ENCODE data around the gene FAT1.

FAT1 gene

DNA sequence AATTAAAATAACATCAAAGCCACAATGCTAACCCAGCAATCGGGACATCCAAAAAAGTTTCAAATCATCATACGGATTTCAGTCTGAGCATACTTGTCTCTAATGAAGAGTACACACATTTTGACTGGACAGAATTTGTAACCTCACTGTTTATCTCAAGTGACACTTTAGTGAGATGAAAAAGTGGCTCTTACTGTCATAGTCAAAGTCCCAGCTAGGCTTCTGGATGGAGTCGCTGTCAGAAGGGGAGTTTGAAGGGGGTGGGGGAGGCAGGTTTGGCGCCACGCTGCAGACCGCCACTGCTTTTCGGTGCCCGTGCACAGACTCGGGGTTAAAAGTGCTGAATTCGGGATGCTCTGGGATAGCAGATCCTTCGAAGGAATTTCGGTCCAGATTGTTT lies 127.3 kb downstream of the FAT1 start:
- H3K9me3 ChIP-seq (ENCODE audit: control insufficient read depth, insufficient read depth, low read length): no peaks in the 10 kb centered on the region
- no peak overlapping the region for H3K9ac ChIP-seq (ENCODE audit: low read depth, low read length)
- H3K4me1 ChIP-seq (ENCODE audit: insufficient read depth, low read length): no peaks in the 10 kb centered on the region
- peaks cover 33% of the 10 kb centered on the region for H3K36me3 ChIP-seq (ENCODE audit: insufficient read depth, low read length)

DNA sequence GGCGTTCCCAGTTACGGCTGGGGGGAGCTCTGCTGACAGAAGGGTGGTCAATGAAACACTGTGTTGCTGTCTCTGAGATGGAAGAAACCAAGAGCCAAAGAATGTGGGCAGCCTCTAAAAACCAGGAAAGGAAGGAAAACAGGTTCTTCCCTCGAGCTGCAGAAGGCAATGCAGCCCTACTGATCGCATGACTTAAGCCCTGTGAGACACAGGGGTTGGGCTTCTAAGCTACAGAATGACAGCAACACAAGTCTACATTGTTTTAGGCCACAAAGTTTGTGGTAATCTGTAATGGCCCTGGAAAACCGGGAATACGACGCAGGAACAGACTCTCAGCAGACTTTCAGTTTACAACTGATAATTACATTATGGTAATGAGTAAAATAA lies 130.1 kb downstream of the FAT1 start:
- Histone ChIP-seq H3K9me3 (ENCODE audit: control insufficient read depth, insufficient read depth, low read length) (no peaks in the 10 kb centered on the region), H3K36me3 (ENCODE audit: insufficient read depth, low read length) (peaks cover 25% of the 10 kb centered on the region)

GRCh38 chr4:186592966-186593586 lies 130.6 kb downstream of the FAT1 start:
- Histone ChIP-seq H3K9ac (ENCODE audit: low read depth, low read length) (no peak overlapping the region), H3K9me3 (ENCODE audit: control insufficient read depth, insufficient read depth, low read length) (no peaks in the 10 kb centered on the region), H3K4me1 (ENCODE audit: insufficient read depth, low read length) (no peaks in the 10 kb centered on the region), H3K36me3 (ENCODE audit: insufficient read depth, low read length) (peaks cover 25% of the 10 kb centered on the region)

More for the DNA sequence above, 130.1 kb downstream of the FAT1 start:
- Histone ChIP-seq H3K4me1 (ENCODE audit: insufficient read depth, low read length) (no peaks in the 10 kb centered on the region), H3K9ac (ENCODE audit: low read depth, low read length) (no peak overlapping the region)

- no peaks in the 10 kb centered on the region for H3K4me1 ChIP-seq (ENCODE audit: insufficient read depth, low read length)
- no peak overlapping the region for H3K9ac ChIP-seq (ENCODE audit: low read depth, low read length)
- no peaks in the 10 kb centered on the region for H3K9me3 ChIP-seq (ENCODE audit: control insufficient read depth, insufficient read depth, low read length)
- H3K36me3 ChIP-seq (ENCODE audit: insufficient read depth, low read length): peaks cover 23% of the 10 kb centered on the region
Measured at GRCh38 chr4:186592445-186592844, 131.2 kb downstream of the FAT1 start.

GRCh38 chr4:186591651-186592050 lies 132.0 kb downstream of the FAT1 start:
- Histone ChIP-seq H3K36me3 (ENCODE audit: insufficient read depth, low read length) (peaks cover 17% of the 10 kb centered on the region), H3K9ac (ENCODE audit: low read depth, low read length) (no peak overlapping the region), H3K9me3 (ENCODE audit: control insufficient read depth, insufficient read depth, low read length) (no peaks in the 10 kb centered on the region)

GRCh38 chr4:186588503-186588902 lies 135.2 kb downstream of the FAT1 start:
- H3K9ac ChIP-seq (ENCODE audit: low read depth, low read length): no peak overlapping the region
- no peaks in the 10 kb centered on the region for H3K4me1 ChIP-seq (ENCODE audit: insufficient read depth, low read length)
- H3K36me3 ChIP-seq (ENCODE audit: insufficient read depth, low read length): peaks cover 14% of the 10 kb centered on the region
- no peaks in the 10 kb centered on the region; the same call in 1 of the 2 replicates for H3K9me3 ChIP-seq (ENCODE audit: control insufficient read depth, insufficient read depth, low read length)

More at GRCh38 chr4:186591651-186592050, 132.0 kb downstream of the FAT1 start:
- H3K4me1 ChIP-seq (ENCODE audit: insufficient read depth, low read length): no peaks in the 10 kb centered on the region

DNA sequence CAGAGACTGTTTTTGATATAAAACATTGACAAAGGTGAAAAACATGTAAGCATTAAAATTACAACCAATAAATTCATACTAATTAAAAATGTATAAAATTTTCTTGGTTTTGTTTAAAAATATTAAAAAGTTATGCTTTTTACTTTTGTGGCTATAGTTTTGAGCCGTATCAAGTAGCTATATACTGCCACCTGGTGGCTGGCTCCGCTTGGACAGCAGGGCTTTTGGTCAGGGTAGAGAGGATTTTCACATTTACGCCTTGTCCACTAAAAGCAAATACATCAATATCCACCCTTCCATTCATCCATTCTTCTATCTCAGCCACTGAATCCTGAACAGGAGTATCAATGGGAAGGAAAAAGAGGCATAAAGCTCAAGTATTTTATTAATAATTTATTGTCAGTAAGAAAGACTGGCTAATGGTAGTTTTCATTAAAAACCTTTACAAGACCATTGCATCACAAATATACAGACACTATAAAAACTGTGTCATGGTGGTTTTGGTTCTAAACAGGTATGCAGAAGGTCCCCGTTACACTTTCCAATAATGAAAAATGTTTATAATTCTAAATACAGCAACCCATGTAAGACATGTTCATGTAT lies 136.1 kb downstream of the FAT1 start:
- Histone ChIP-seq H3K9me3 (ENCODE audit: control insufficient read depth, insufficient read depth, low read length) (peaks cover 5% of the 10 kb centered on the region), H3K36me3 (ENCODE audit: insufficient read depth, low read length) (peaks cover 14% of the 10 kb centered on the region), H3K4me1 (ENCODE audit: insufficient read depth, low read length) (no peaks in the 10 kb centered on the region), H3K9ac (ENCODE audit: low read depth, low read length) (no peak overlapping the region)

- H3K9me3 ChIP-seq (ENCODE audit: control insufficient read depth, insufficient read depth, low read length): peaks cover 5% of the 10 kb centered on the region
- H3K36me3 ChIP-seq (ENCODE audit: insufficient read depth, low read length): peaks cover 11% of the 10 kb centered on the region
- H3K4me1 ChIP-seq (ENCODE audit: insufficient read depth, low read length): no peaks in the 10 kb centered on the region
- H3K9ac ChIP-seq (ENCODE audit: low read depth, low read length): no peak overlapping the region
Measured at GRCh38 chr4:186586205-186586604, 137.5 kb downstream of the FAT1 start.

DNA sequence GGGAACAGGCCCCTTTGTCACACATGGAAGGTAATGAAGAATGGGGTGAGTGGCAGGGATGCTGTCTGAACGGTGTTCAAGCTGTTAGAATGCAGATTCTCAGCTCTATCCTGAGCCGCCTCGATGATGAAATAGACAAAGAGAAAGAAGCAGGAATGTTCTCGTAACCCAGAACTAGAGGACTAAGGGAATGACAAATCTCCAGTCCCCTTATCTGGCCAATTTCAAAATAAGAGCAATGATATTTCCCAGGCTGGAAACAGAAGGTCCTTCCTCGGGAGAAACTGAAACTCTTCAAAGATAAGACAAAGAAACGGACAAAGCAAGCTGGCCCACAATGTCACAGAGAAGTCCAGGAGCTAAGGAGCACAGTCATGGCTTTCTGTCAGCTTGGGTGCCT lies 138.7 kb downstream of the FAT1 start:
- H3K9me3 ChIP-seq (ENCODE audit: control insufficient read depth, insufficient read depth, low read length): peaks cover 5% of the 10 kb centered on the region
- no peak overlapping the region for H3K9ac ChIP-seq (ENCODE audit: low read depth, low read length)
- no peaks in the 10 kb centered on the region for H3K4me1 ChIP-seq (ENCODE audit: insufficient read depth, low read length)
- peaks cover 11% of the 10 kb centered on the region for H3K36me3 ChIP-seq (ENCODE audit: insufficient read depth, low read length)

DNA sequence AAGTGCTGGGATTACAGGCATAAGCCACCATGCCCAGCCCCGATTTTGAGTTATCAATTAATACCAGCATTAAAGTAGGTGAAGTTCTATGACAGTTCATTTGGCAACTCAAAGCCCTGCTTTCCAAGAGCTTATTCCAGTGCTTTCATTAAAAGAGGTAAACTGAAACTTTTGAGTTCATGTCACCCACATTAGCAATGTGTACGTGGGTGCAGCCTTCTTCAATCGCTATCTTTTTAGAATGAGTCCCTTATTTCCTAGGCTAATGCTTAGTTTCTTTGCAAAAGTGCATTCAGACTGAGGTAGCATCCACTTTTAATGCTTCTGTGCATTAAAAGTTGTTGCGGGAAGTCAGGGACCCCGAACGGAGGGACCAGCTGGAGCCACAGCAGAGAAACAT lies 142.2 kb downstream of the FAT1 start:
- Histone ChIP-seq H3K4me1 (ENCODE audit: insufficient read depth, low read length) (no peaks in the 10 kb centered on the region), H3K9ac (ENCODE audit: low read depth, low read length) (no peak overlapping the region), H3K9me3 (ENCODE audit: control insufficient read depth, insufficient read depth, low read length) (peaks cover 5% of the 10 kb centered on the region), H3K36me3 (ENCODE audit: insufficient read depth, low read length) (peaks cover 4% of the 10 kb centered on the region)

DNA sequence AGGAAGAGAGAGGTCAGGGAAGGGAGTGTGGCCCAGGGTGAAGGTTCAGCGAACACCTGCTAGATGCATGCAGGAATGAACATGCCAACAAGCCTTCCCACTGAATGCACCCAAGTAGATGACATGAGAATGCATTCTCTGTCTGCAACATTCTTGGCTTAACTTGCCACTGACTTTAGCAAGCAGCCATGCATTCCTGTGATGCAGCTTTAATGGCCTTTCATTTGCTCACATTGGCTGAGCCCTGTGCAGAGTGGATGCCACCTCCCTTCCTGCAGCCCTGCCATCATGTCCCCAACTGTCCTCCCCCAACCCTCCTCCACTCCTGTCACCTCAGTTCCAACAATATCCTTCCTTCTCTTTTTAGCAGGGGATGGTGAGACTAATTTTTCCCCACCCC lies 143.0 kb downstream of the FAT1 start:
- H3K4me1 ChIP-seq (ENCODE audit: insufficient read depth, low read length): no peaks in the 10 kb centered on the region
- H3K9ac ChIP-seq (ENCODE audit: low read depth, low read length): no peak overlapping the region
- peaks cover 5% of the 10 kb centered on the region for H3K9me3 ChIP-seq (ENCODE audit: control insufficient read depth, insufficient read depth, low read length)
- peaks cover 4% of the 10 kb centered on the region for H3K36me3 ChIP-seq (ENCODE audit: insufficient read depth, low read length)

GRCh38 chr4:186570193-186570996 lies 153.3 kb downstream of the FAT1 start:
- Histone ChIP-seq H3K36me3 (ENCODE audit: insufficient read depth, low read length) (no peaks in the 10 kb centered on the region), H3K4me1 (ENCODE audit: insufficient read depth, low read length) (no peaks in the 10 kb centered on the region), H3K9ac (ENCODE audit: low read depth, low read length) (no peak overlapping the region), H3K9me3 (ENCODE audit: control insufficient read depth, insufficient read depth, low read length) (no peaks in the 10 kb centered on the region)

- Histone ChIP-seq H3K4me1 (ENCODE audit: insufficient read depth, low read length) (no peaks in the 10 kb centered on the region), H3K36me3 (ENCODE audit: insufficient read depth, low read length) (no peaks in the 10 kb centered on the region), H3K9me3 (ENCODE audit: control insufficient read depth, insufficient read depth, low read length) (no peaks in the 10 kb centered on the region), H3K9ac (ENCODE audit: low read depth, low read length) (no peak overlapping the region)
Measured at GRCh38 chr4:186569533-186570192, 154.0 kb downstream of the FAT1 start.

GRCh38 chr4:186566068-186566467 lies 157.6 kb downstream of the FAT1 start:
- H3K36me3 ChIP-seq (ENCODE audit: insufficient read depth, low read length): no peaks in the 10 kb centered on the region

More at GRCh38 chr4:186566068-186566467, 157.6 kb downstream of the FAT1 start:
- H3K9me3 ChIP-seq (ENCODE audit: control insufficient read depth, insufficient read depth, low read length): no peaks in the 10 kb centered on the region
- no peaks in the 10 kb centered on the region for H3K4me1 ChIP-seq (ENCODE audit: insufficient read depth, low read length)
- no peak overlapping the region for H3K9ac ChIP-seq (ENCODE audit: low read depth, low read length)
